NCI-H1930 (cell line): ENCODE measurements around the gene CALB2.

Experiments
- DNase-seq, 2 experiments: peaks; one replicate each; lab custom pipeline; 2025; lab: John Stamatoyannopoulos, UW

Gene CALB2

GRCh38 chr16:71426069-71426879 lies 67.8 kb downstream of the CALB2 start:
- DNase-seq = peak; percentile 45 to 61

- DNase-seq = no peak
Measured at GRCh38 chr16:71426880-71427615, 68.5 kb downstream of the CALB2 start.

DNA sequence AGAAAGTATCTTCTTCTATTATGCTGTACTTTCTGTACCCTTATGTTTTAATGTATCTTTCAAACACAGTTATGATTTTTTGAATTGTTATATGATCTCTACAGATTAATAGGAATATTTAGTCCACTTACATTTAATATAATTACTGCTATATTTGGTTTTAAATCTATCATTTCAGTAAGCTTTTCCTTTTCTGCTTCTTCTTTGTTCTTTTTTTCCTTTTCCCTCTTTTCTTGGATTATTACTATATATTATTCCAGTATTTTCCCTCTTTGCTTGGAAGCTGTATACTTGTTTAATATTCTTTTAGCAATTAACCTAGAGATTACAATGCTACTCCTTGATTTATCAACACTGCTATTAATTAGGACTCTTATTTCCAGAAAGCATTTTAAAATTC lies 69.9 kb downstream of the CALB2 start:
- DNase-seq = no peak

DNA sequence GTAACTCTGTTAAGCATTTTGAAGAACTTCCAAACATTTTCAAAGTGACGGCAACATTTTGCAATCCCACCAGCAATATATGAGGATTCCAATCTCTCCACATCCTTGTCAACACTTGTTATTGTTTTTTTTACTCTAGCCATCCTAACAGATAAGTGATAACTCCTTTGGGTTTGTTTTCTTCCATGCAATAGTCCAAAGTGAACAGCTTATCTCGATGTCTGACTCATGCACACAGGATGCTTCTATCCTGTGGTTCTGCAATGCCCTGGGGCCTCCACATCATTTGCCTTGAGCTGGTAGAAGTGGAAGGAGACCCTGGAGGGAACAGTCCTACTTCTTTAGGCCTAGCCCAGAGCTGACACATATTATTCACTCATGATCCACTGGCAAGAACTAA lies 70.4 kb downstream of the CALB2 start:
- no peak for DNase-seq

- DNase-seq = no peak
Measured at GRCh38 chr16:71429581-71429980, 71.1 kb downstream of the CALB2 start.

DNA sequence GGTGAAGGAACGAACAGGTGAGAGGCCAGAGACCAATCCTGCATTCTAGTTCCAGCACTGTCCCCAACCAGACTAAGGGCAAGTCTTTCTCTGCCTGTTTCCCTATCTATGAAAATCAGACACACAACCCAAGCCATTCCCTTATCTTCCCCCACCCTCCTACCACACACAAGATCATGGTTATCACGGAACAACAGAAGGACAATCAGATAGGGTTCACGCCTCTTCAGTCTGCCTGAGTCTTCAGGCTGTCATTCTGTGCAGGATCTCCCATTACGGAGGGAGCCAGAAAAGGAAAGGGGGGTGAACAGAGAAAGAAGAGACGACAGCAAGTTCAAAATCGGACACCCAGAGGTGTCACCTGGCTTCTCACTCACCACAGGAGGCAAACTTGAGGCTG lies 72.2 kb downstream of the CALB2 start:
- DNase-seq = no peak

DNA sequence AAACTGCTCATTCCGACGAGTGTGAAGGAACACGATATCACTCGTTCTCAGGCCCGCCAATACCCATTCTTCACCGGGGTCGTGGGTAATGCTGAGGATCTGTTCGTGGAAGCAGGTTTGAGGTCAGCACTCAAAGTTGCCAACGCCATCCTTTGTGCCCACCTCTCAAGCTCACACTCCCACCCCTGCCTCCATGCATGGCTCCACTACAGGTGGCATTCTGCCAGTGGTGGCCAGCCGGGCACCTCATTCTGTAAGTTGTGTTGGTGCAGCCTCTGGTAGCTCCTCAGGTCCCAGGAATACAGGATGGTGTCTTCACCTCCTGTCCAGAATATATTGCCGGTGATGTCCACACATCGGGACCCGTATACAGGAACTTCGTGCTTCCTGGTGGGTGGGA lies 72.7 kb downstream of the CALB2 start:
- no peak for DNase-seq

- DNase-seq = no peak
Measured at GRCh38 chr16:71431991-71432390, 73.5 kb downstream of the CALB2 start.

DNA sequence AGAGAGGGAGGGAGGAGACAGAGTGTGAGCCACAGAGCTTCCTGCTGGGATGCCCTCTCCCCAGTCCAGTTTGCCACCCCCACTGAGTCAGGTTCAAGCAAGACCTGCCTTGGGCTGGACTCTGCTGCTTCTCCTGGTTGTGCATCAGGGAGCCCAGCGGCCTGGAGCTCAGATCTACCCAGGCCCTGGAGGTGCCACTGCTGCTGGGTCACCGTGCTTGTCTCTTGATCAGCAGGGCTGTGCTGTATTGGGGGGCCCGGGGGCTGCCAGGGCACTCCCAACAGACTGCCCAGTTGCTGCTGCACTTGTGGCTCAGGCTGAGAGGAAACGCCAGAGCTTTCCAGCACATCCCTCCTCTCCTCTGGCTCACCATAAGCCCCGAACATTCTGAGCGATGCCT lies 74.4 kb downstream of the CALB2 start:
- no peak for DNase-seq

DNA sequence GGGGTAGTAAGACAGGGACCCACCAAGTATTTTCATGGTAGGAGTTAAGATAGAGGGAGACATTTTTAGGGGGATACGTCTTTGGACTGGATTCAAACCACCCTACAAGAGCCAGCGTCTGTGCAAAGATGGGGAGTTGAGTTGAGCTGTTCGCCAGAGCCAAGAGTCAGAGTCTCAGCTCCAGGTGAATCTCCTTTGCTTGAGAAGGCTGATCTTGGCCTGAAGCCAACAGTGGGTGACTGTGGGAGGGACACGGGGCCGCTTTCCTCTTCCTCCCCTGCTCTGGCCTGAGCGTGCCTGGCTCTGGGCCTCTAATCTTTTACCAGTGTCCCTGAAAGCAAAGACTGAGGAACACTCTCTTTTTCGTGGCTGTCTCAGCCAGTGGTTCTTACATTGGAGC lies 78.0 kb downstream of the CALB2 start:
- no peak for DNase-seq

DNA sequence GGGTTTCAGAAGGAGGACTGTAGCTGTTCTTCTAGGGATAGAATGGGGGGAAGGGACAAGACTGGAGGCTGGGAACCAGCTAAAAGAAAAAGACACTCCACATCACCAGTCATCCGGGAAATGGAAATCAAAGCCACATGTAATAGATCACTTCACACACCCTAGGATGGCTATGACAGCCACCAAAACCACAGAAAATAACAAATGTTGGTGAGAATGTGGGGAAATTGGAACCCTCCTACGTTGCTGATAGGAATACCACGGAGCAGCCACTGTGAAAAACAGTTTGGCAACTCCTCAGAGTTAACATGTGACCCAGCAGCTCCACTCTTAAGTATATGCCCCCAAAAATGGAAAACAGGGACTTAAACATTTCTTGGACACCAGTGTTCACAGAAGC lies 81.0 kb downstream of the CALB2 start:
- no peak for DNase-seq
